GM12864 (cell line): ENCODE measurements around the gene CDK5R2.

ENCODE experiments used
- DNase-seq: peaks from one replicate; pipeline ENCODE4 v3.0.0-alpha.2; 2011; ENCODE audit warnings: low read depth
- H3K4me3 ChIP-seq: 2 replicates; pipeline ENCODE4 v1.5.1; 2011; ENCODE audit warnings: mild to moderate bottlenecking, low read depth, low read length, control low read depth
- CTCF ChIP-seq: IDR thresholded peaks from 2 replicates; pipeline ENCODE4 v1.5.1; 2011; ENCODE audit warnings: low read depth, mild to moderate bottlenecking, moderate library complexity, low read length, control low read depth, inconsistent platforms; ENCODE audit errors: missing control alignments

Gene CDK5R2

GRCh38 chr2:218990052-218990451, 30.6 kb downstream of the CDK5R2 start:
- H3K4me3 ChIP-seq, result no peak overlapping the region
- DNase-seq, result no peak
- TF ChIP-seq CTCF, result no peak

GRCh38 chr2:218990612-218991011, 31.1 kb downstream of the CDK5R2 start:
- H3K4me3 ChIP-seq, result no peak overlapping the region
- TF ChIP-seq CTCF, result no peak
- no peak for DNase-seq

- H3K4me3 ChIP-seq, result no peak overlapping the region
- no peak for DNase-seq
- no peak for TF ChIP-seq CTCF
These were observed 32.3 kb downstream of the CDK5R2 start for GRCh38 chr2:218991674-218992168.

GRCh38 chr2:218992196-218992595, 32.7 kb downstream of the CDK5R2 start:
- TF ChIP-seq CTCF, result no peak
- no peak for DNase-seq
- H3K4me3 ChIP-seq, result no peak overlapping the region

GRCh38 chr2:218992703-218993344, 33.4 kb downstream of the CDK5R2 start:
- TF ChIP-seq CTCF, result no peak

GRCh38 chr2:218993345-218994315, 34.2 kb downstream of the CDK5R2 start, which contains the start of gene CRYBA2:
Gene CRYBA2, minus strand, starts transcription at chr2:218993422. Its CDS starts 246 bp downstream, at chr2:218993176.
- TF ChIP-seq CTCF, result no peak
- DNase-seq, result no peak
- no peak within 1 kb of the TSS for H3K4me3 ChIP-seq

More at GRCh38 chr2:218992703-218993344, 33.4 kb downstream of the CDK5R2 start:
- DNase-seq, result no peak
- H3K4me3 ChIP-seq, result no peak overlapping the region
